Ectodermal cell (in vitro differentiated cells): ENCODE measurements around the gene PROZ.

Experiments
- H3K27ac ChIP-seq: 2 replicates; pipeline ENCODE4 v1.7.0; 2013; ENCODE audit warnings: mild to moderate bottlenecking, low read depth, low read length; ENCODE audit not compliant: insufficient read depth, poor library complexity, severe bottlenecking
- H3K27me3 ChIP-seq: 2 replicates; pipeline ENCODE4 v1.7.0; 2013; ENCODE audit warnings: mild to moderate bottlenecking, low read length; ENCODE audit not compliant: insufficient read depth, control insufficient read depth, poor library complexity, severe bottlenecking
- H3K36me3 ChIP-seq: one replicate; pipeline ENCODE4 v1.7.0; 2013; ENCODE audit warnings: low read length; ENCODE audit not compliant: control insufficient read depth, insufficient read depth
- H3K4me1 ChIP-seq: one replicate; pipeline ENCODE4 v1.7.0; 2013; ENCODE audit warnings: low read length; ENCODE audit not compliant: control insufficient read depth, insufficient read depth
- H3K4me3 ChIP-seq: 2 replicates; pipeline ENCODE4 v1.7.0; 2013; ENCODE audit warnings: low read depth, low read length, control low read depth; ENCODE audit not compliant: insufficient read depth
- H3K9me3 ChIP-seq: 2 replicates; pipeline ENCODE4 v1.7.0; 2013; ENCODE audit warnings: mild to moderate bottlenecking, low read length, moderate library complexity; ENCODE audit not compliant: control insufficient read depth
- WGBS, 2 experiments: methylation state at CpG; one replicate each; pipeline ENCODE4 v1.1.7; 2013; ENCODE audit warnings: missing lambda C conversion rate in 2 of 2; 5-methylcytosine and 5-hydroxymethylcytosine counted together

Gene PROZ

GRCh38 chr13:113192279-113192678 lies 33.8 kb downstream of the PROZ start:
- Histone ChIP-seq H3K4me3 (no peak overlapping the region), H3K4me1 (no peaks in the 10 kb centered on the region), H3K9me3 (no peaks in the 10 kb centered on the region), H3K27me3 (no peaks in the 10 kb centered on the region), H3K36me3 (peaks cover 27% of the 10 kb centered on the region), H3K27ac (no peak overlapping the region)
- 91 to 95% methylated on average over 4 of the region's 4 CpGs for WGBS, 2 experiments

GRCh38 chr13:113192902-113193301 lies 34.5 kb downstream of the PROZ start:
- whole genome bisulfite sequencing, 2 experiments, result 89 to 90% methylated on average over 1 to 2 of the region's 2 CpGs
- H3K27ac ChIP-seq, result no peak overlapping the region
- no peak overlapping the region for H3K4me3 ChIP-seq
- no peaks in the 10 kb centered on the region for H3K9me3 ChIP-seq
- no peaks in the 10 kb centered on the region for H3K4me1 ChIP-seq
- no peaks in the 10 kb centered on the region for H3K27me3 ChIP-seq
- H3K36me3 ChIP-seq, result peaks cover 33% of the 10 kb centered on the region

GRCh38 chr13:113195360-113195759 lies 36.9 kb downstream of the PROZ start:
- WGBS, 2 experiments, result 95 to 97% methylated on average over 5 of the region's 6 CpGs
- peaks cover 29% of the 10 kb centered on the region for H3K36me3 ChIP-seq

GRCh38 chr13:113196970-113197737 lies 38.7 kb downstream of the PROZ start:
- 92 to 94% methylated on average over 9 of the region's 9 CpGs for WGBS, 2 experiments
- no peak overlapping the region for H3K4me3 ChIP-seq
- H3K9me3 ChIP-seq, result no peaks in the 10 kb centered on the region
- no peaks in the 10 kb centered on the region for H3K4me1 ChIP-seq
- no peak overlapping the region for H3K27ac ChIP-seq
- peaks cover 27% of the 10 kb centered on the region for H3K36me3 ChIP-seq
- no peaks in the 10 kb centered on the region for H3K27me3 ChIP-seq

More at GRCh38 chr13:113195360-113195759, 36.9 kb downstream of the PROZ start:
- no peak overlapping the region for H3K4me3 ChIP-seq
- H3K27ac ChIP-seq, result no peak overlapping the region
- H3K9me3 ChIP-seq, result no peaks in the 10 kb centered on the region
- no peaks in the 10 kb centered on the region for H3K4me1 ChIP-seq
- H3K27me3 ChIP-seq, result no peaks in the 10 kb centered on the region

- Histone ChIP-seq H3K9me3 (no peaks in the 10 kb centered on the region), H3K36me3 (peaks cover 14% of the 10 kb centered on the region), H3K27me3 (no peaks in the 10 kb centered on the region), H3K27ac (no peak overlapping the region), H3K4me1 (no peaks in the 10 kb centered on the region), H3K4me3 (no peak overlapping the region)
- WGBS, 2 experiments, result 86 to 98% methylated on average over 2 of the region's 2 CpGs
These were observed 43.4 kb downstream of the PROZ start for GRCh38 chr13:113201815-113202214.

- Histone ChIP-seq H3K9me3 (no peaks in the 10 kb centered on the region), H3K4me3 (no peak overlapping the region), H3K27me3 (no peaks in the 10 kb centered on the region), H3K27ac (no peak overlapping the region), H3K4me1 (no peaks in the 10 kb centered on the region), H3K36me3 (peaks cover 4% of the 10 kb centered on the region)
- WGBS, 2 experiments, result 94% methylated on average over 4 of the region's 4 CpGs
These were observed 44.5 kb downstream of the PROZ start for GRCh38 chr13:113202912-113203311.

- Histone ChIP-seq H3K27ac (no peak overlapping the region), H3K36me3 (peaks cover 4% of the 10 kb centered on the region)
These were observed 45.3 kb downstream of the PROZ start for GRCh38 chr13:113203507-113204377.

GRCh38 chr13:113204378-113204734 lies 45.9 kb downstream of the PROZ start:
- H3K27ac ChIP-seq, result no peak overlapping the region
- 95 to 96% methylated on average over 5 of the region's 5 CpGs for WGBS, 2 experiments
- no peaks in the 10 kb centered on the region for H3K27me3 ChIP-seq
- no peaks in the 10 kb centered on the region for H3K9me3 ChIP-seq
- peaks cover 4% of the 10 kb centered on the region for H3K36me3 ChIP-seq
- H3K4me1 ChIP-seq, result no peaks in the 10 kb centered on the region
- H3K4me3 ChIP-seq, result no peak overlapping the region

More at GRCh38 chr13:113203507-113204377, 45.3 kb downstream of the PROZ start:
- Histone ChIP-seq H3K4me1 (no peaks in the 10 kb centered on the region), H3K4me3 (no peak overlapping the region), H3K9me3 (no peaks in the 10 kb centered on the region), H3K27me3 (no peaks in the 10 kb centered on the region)
- 94 to 96% methylated on average over 12 of the region's 12 CpGs for WGBS, 2 experiments

GRCh38 chr13:113205428-113205931 lies 47.0 kb downstream of the PROZ start:
- 95 to 96% methylated on average over 5 of the region's 5 CpGs for WGBS, 2 experiments
- no peaks in the 10 kb centered on the region for H3K27me3 ChIP-seq
- H3K4me1 ChIP-seq, result no peaks in the 10 kb centered on the region
- H3K9me3 ChIP-seq, result no peaks in the 10 kb centered on the region
- H3K4me3 ChIP-seq, result no peak overlapping the region
- no peak overlapping the region for H3K27ac ChIP-seq
- H3K36me3 ChIP-seq, result no peaks in the 10 kb centered on the region

GRCh38 chr13:113207460-113207859 lies 49.0 kb downstream of the PROZ start:
- WGBS, 2 experiments, result 57 to 58% methylated on average over 3 of the region's 3 CpGs
- Histone ChIP-seq H3K4me1 (peaks cover 3% of the 10 kb centered on the region), H3K36me3 (no peaks in the 10 kb centered on the region), H3K4me3 (peak overlapping the region; percentile 99), H3K9me3 (no peaks in the 10 kb centered on the region), H3K27me3 (no peaks in the 10 kb centered on the region), H3K27ac (no peak overlapping the region)
